ENCODE measurements around the gene PLA2G15.

The PLA2G15 gene

DNA sequence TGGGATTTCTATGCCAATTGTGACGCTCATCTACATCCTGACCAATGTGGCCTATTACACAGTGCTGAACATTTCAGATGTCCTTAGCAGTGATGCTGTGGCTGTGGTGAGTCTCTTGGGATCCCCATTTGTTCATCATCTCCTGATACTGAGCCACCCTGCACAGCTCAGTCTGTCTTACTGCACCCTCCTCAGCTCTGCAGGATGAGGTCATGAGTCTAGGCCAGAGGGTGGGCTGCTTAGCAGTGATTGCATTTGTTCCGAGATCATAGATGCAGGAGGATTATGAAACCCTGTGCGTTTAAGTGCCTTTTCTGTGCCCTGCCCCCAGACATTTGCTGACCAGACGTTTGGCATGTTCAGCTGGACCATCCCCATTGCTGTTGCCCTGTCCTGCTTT, 46.1 kb downstream of the PLA2G15 start:
- Mint-ChIP-seq H3K27ac (peak overlapping the region; percentile 63 to 74), H3K27me3 (no peaks in the 10 kb centered on the region), H3K4me3 (peak overlapping the region; percentile 14 to 52), H3K4me1 (ENCODE audit: low read depth in 2 of 2) (peaks cover 54 to 57% of the 10 kb centered on the region in 2 donors), H3K9me3 (no peaks in the 10 kb centered on the region), H3K36me3 (ENCODE audit: insufficient read depth) (peaks cover 66% of the 10 kb centered on the region)
- DNase-seq (no peak), ATAC-seq (replicated peaks) (no peak)

DNA sequence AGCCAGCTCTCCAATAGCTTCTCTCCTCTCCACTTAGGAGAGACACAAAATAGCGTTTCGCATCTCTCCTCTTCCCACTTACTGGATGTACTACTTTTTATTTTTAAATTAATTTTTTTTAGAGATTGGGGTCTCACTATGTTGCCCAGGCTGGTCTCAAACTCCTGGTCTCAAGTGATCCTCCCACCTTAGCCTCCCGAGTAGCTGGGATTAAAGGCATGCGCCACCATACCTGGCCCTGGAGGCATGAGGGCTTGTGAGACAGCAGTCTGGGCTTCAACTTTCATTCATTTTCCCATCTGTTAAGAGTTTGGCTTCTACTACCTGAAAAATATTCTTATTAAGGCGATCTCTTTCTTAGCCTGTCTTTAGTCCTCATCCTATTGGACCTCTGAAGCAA, 47.3 kb downstream of the PLA2G15 start:
- DNase-seq (no peak), ATAC-seq (replicated peaks) (no peak)
- H3K27me3 Mint-ChIP-seq: no peaks in the 10 kb centered on the region
- H3K36me3 Mint-ChIP-seq (ENCODE audit: insufficient read depth): peaks cover 72% of the 10 kb centered on the region
- H3K27ac Mint-ChIP-seq: peak overlapping the region; percentile 63 to 74
- H3K4me1 Mint-ChIP-seq (ENCODE audit: low read depth in 2 of 2): peaks cover 45 to 47% of the 10 kb centered on the region in 2 donors
- no peak overlapping the region for H3K4me3 Mint-ChIP-seq
- no peaks in the 10 kb centered on the region for H3K9me3 Mint-ChIP-seq

DNA sequence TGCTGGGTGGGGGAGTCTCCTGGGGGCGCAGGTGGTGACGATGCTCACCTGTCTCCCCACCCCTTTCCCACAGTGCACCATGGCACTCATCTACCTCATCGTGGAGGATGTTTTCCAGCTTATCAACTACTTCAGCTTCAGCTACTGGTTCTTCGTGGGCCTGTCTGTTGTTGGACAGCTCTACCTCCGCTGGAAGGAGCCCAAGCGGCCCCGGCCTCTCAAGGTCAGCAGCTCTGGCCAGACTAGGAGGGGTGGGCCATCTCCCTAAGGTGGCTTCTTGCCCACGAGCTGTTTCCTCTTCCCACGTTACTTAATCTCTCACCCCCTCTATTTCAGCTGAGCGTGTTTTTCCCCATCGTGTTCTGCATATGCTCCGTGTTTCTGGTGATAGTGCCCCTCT, 51.1 kb downstream of the PLA2G15 start:
- Mint-ChIP-seq H3K36me3 (ENCODE audit: insufficient read depth) (peaks cover 84% of the 10 kb centered on the region), H3K27ac (peak overlapping the region; percentile 62), H3K4me3 (no peak overlapping the region), H3K4me1 (ENCODE audit: low read depth in 2 of 2) (peaks cover 18 to 21% of the 10 kb centered on the region in 2 donors), H3K9me3 (no peaks in the 10 kb centered on the region), H3K27me3 (no peaks in the 10 kb centered on the region)
- no peak for ATAC-seq (replicated peaks)
- DNase-seq: no peak

DNA sequence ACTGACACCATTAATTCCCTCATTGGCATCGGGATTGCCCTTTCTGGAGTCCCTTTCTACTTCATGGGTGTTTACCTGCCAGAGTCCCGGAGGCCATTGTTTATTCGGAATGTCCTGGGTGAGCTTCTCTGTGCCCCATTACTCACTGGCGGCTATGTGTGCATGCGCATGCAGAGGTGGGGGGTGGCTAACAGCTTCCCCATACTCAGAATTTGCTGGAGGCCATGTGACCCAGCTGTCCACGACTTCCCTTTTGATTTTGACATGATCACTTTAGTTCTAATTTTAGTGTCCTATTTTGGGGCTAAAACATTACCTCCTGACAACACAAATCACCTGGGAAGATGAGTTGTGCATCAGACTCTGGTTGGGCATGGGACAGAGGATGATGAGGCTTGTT, 51.5 kb downstream of the PLA2G15 start:
- ATAC-seq (replicated peaks): no peak
- H3K27ac Mint-ChIP-seq: peak overlapping the region; percentile 62 to 68
- H3K36me3 Mint-ChIP-seq (ENCODE audit: insufficient read depth): peaks cover 86% of the 10 kb centered on the region

DNA sequence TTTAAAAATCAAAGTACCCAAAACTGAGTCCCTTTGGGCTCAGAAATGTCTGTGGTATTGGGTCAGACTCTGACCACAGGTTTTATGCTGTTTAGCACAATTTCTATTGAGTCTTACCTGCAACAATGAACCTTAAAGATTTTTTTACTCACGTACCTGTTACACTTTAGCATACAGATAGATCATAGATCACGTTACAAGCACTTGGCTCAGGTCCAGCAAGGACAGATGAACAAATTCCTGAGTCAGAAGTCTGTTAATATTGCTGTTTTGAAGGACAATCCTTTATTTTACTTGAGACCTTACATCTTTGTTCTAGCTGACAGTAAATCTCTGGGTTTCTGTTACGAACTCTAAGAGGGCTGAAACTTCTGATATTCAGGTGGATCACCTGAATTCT, 52.7 kb downstream of the PLA2G15 start:
- DNase-seq (no peak), ATAC-seq (replicated peaks) (no peak)
- peak overlapping the region; percentile 62 to 68 for H3K27ac Mint-ChIP-seq
- peaks cover 10 to 12% of the 10 kb centered on the region in 2 donors for H3K4me1 Mint-ChIP-seq (ENCODE audit: low read depth in 2 of 2)
- peaks cover 86% of the 10 kb centered on the region for H3K36me3 Mint-ChIP-seq (ENCODE audit: insufficient read depth)
- no peak overlapping the region for H3K4me3 Mint-ChIP-seq
- H3K27me3 Mint-ChIP-seq: no peaks in the 10 kb centered on the region
- H3K9me3 Mint-ChIP-seq: no peaks in the 10 kb centered on the region

More for the DNA sequence above, 51.5 kb downstream of the PLA2G15 start:
- Mint-ChIP-seq H3K4me1 (ENCODE audit: low read depth in 2 of 2) (peaks cover 16 to 17% of the 10 kb centered on the region in 2 donors), H3K4me3 (no peak overlapping the region), H3K9me3 (no peaks in the 10 kb centered on the region), H3K27me3 (no peaks in the 10 kb centered on the region)
- no peak for DNase-seq

DNA sequence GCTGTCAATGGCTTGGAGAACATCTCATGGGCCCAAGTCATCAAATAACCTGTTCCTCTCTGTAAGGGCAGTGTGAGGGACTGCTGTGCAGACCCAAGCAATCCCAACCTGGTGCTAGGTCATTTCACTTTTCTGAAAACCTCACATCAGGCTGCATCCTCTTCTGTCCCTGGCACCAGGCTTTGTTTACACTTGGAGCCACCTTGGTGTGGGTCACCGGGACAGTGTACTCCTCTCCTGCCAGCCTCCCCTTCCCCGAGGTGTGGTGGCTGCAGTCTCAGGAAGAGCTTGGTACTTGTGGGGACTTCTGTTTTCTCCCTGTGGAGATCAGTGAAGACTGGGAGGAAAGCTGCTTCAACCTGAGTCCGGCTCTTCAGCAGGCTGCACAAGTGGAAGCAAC, 53.1 kb downstream of the PLA2G15 start:
- DNase-seq (no peak), ATAC-seq (replicated peaks) (no peak)
- H3K4me3 Mint-ChIP-seq: no peak overlapping the region
- H3K27me3 Mint-ChIP-seq: no peaks in the 10 kb centered on the region
- H3K9me3 Mint-ChIP-seq: no peaks in the 10 kb centered on the region
- peaks cover 10 to 12% of the 10 kb centered on the region in 2 donors for H3K4me1 Mint-ChIP-seq (ENCODE audit: low read depth in 2 of 2)
- peak overlapping the region in 1 of 2 donors; percentile 68 for H3K27ac Mint-ChIP-seq
- H3K36me3 Mint-ChIP-seq (ENCODE audit: insufficient read depth): peaks cover 86% of the 10 kb centered on the region

DNA sequence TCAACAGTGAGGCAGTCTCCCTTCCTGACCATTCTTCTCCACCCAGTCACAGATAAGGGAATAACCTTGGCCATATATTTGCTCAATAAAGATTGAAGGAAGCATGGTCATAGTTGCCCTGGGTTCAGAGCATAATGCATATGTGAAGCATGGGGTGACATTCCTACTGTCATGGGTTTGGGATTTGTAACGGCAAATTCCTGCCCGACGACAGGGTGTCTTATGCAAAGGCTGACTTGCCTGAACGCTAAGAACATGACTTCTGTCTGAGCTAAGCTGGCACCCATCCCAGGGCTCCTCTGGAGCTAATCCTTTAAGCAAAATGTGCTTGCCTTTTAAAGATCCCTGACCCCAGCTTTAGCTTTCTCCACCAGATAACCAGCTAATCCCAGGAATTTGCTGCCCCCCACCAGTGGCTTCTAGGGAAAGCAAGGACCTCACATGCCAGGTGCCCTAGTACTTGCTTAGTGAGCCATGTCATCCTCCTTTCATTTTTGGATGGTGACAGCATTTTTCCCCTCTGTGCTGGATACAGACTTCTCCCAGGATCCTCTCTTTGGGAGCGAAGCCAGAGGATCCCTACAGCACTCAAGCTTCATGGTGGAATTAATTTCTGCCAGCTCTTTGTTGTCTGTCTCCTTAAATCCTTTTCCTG, 53.9 kb downstream of the PLA2G15 start:
- no peak for DNase-seq
- Mint-ChIP-seq H3K4me1 (ENCODE audit: low read depth in 2 of 2) (peaks cover 6 to 9% of the 10 kb centered on the region in 2 donors), H3K27ac (peak overlapping the region; percentile 25 to 68), H3K36me3 (ENCODE audit: insufficient read depth) (peaks cover 86% of the 10 kb centered on the region), H3K9me3 (no peaks in the 10 kb centered on the region), H3K4me3 (no peak overlapping the region), H3K27me3 (no peaks in the 10 kb centered on the region)
- no peak for ATAC-seq (replicated peaks)

DNA sequence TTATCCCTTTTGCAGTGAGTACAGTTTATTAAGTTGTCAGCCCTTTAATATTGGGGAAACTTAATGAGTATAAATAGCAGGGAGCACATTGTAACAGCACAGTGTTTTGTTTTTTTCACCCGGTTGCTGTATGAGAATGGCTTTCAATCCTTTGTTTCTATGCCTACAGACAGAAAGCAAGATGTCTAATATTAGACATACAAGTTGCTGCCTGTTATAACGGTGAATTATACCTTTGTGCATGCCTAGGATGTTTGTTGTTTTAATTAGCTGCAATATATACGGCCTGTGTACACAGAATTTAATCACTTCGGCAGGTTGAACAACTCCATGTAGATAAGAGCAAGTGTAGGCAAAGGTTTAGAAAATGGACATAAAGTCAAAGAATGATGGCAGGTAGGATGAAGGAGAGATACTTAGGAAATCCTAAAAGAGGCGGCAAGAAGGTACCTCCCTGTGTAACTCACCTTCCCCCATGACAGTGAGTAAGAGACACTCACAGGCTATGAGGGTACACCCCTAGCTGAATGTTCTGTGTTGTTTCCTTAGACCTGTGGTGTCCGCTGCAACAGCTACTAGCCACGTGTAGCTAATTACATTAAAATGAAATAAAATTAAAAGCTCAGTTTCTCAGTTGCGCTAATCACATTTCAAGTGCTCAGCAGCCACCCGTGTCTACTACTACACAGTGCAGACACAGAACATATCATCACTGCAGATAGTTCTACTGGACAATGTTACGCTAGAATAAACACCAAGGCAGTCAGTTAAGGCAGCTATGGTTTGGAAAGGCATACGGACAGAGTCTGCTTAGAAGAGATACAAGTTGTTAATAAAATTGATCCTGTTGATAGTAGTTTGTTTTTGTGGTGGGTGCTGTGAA, 54.6 kb downstream of the PLA2G15 start:
- no peaks in the 10 kb centered on the region for H3K9me3 Mint-ChIP-seq
- H3K27me3 Mint-ChIP-seq: no peaks in the 10 kb centered on the region
- peaks cover 1 to 5% of the 10 kb centered on the region in 2 donors for H3K4me1 Mint-ChIP-seq (ENCODE audit: low read depth in 2 of 2)
- H3K4me3 Mint-ChIP-seq: no peak overlapping the region
- peak overlapping the region; percentile 25 to 54 for H3K27ac Mint-ChIP-seq
- ATAC-seq (replicated peaks): no peak
- no peak for DNase-seq
- H3K36me3 Mint-ChIP-seq (ENCODE audit: insufficient read depth): peaks cover 87% of the 10 kb centered on the region

DNA sequence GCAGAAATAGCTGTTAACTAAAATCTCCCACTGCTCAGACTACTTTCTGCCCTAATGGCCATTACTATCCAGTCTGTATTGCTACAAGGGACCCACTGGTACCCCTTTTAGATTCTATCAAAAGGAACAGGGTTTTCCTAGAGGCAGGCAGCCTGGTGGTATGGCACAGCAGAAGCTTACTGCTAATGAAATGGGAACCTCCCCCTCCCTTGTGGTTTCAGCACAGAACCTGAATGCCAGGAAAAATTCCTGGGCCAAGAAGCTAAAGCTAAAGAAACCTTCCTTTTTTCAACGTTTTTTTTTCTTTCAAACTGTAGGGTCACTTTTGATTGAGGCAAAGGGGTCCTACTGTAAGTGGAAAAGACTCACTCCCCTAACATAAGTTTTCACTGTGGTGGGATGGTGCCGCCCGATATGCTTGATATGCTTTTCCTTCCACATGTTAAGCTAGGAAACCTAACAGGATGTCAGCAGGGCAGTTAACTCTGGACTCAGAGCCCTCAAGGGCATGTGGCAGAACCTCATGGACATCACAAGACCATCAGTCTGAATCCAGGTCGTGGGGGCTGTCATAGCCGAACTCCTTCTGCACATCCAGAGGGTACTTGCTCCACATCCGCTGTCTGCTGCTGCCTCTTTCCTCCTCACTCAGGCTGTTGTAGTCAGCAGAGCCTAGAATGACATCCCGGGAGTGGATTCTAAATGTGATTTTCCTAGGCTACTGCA, 55.7 kb downstream of the PLA2G15 start:
- Mint-ChIP-seq H3K27ac (peak overlapping the region; percentile 19 to 54), H3K36me3 (ENCODE audit: insufficient read depth) (peaks cover 80% of the 10 kb centered on the region), H3K27me3 (no peaks in the 10 kb centered on the region), H3K4me1 (ENCODE audit: low read depth in 2 of 2) (peaks cover 3 to 12% of the 10 kb centered on the region in 2 donors), H3K4me3 (no peak overlapping the region), H3K9me3 (no peaks in the 10 kb centered on the region)
- DNase-seq (no peak), ATAC-seq (replicated peaks) (no peak)

DNA sequence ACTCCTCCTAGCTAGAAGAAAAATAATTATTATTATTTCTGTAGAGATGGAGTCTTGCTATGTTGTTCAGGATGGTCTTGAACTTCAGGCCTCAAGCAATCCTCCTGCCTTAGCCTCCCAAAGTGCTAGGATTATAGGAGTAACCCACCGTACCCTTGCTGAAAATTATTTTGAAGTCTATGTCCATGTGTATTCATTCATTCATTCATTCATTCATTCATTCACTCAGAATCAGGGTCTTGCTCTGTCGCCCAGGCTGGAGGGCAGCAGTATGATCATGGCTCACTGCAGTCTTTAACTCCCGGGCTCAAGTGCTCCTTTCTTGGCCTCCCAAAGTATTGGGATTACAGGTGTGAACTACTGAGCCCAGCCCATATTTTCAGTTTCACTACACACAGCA, 61.5 kb downstream of the PLA2G15 start:
- Mint-ChIP-seq H3K27ac (no peak overlapping the region), H3K36me3 (ENCODE audit: insufficient read depth) (peaks cover 71% of the 10 kb centered on the region), H3K4me3 (no peak overlapping the region), H3K27me3 (no peaks in the 10 kb centered on the region), H3K4me1 (ENCODE audit: low read depth in 2 of 2) (peaks cover 22 to 30% of the 10 kb centered on the region in 2 donors), H3K9me3 (no peaks in the 10 kb centered on the region)
- no peak for ATAC-seq (replicated peaks)
- DNase-seq: no peak

DNA sequence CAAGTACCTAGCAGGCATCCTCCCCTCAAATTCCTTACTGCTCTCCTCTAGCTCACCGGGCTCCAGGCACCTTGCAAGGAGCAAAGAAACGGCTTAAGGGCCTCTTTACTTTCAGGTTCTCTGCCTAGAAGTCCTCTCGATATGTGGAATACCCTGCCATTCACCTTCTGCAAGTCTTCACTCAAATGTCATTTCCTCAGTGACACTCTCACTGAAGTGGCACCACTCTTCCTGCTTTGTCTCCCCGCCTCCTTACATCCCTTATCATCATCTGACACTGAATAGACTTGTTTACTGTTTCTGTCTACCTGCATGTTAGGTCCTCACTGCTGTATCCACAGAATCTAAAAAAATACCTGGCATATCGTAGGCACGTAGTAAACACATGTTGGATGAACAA, 64.6 kb downstream of the PLA2G15 start:
- no peak for DNase-seq
- peak overlapping the region; percentile 96 to 97 for H3K27ac Mint-ChIP-seq
- H3K9me3 Mint-ChIP-seq: no peaks in the 10 kb centered on the region
- H3K4me1 Mint-ChIP-seq (ENCODE audit: low read depth in 2 of 2): peaks cover 37 to 45% of the 10 kb centered on the region in 2 donors
- peak overlapping the region; percentile 95 to 96 for H3K4me3 Mint-ChIP-seq
- ATAC-seq (replicated peaks): no peak
- no peaks in the 10 kb centered on the region for H3K27me3 Mint-ChIP-seq
- H3K36me3 Mint-ChIP-seq (ENCODE audit: insufficient read depth): peaks cover 44% of the 10 kb centered on the region

DNA sequence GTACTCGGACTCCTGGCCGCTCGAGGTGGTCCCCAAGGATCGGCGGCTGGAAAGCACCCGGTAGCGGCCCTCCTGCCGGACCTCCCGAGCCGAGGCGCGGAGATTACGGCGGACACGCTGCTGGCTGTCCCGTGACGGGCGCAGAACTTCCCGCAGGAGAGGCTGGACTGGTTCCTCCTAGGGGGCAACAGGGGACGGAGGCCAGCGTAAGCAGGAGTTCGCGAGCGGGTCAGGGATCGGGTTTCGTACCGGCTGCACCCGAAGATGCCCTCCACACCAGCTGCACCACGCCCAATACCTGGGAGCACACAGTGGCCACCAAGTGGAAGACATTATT, 65.2 kb downstream of the PLA2G15 start:
- DNase-seq (no peak), ATAC-seq (replicated peaks) (no peak)
- Mint-ChIP-seq H3K4me3 (peak overlapping the region; percentile 95 to 96), H3K27me3 (no peaks in the 10 kb centered on the region), H3K36me3 (ENCODE audit: insufficient read depth) (peaks cover 46% of the 10 kb centered on the region), H3K27ac (peak overlapping the region; percentile 96 to 97), H3K9me3 (no peaks in the 10 kb centered on the region), H3K4me1 (ENCODE audit: low read depth in 2 of 2) (peaks cover 35 to 42% of the 10 kb centered on the region in 2 donors)
